Measurements from ENCODE around the gene TBC1D3I.
"Not testable (repeated sequence)": the region's sequence is repeated elsewhere in the genome, so short reads cannot be mapped to it uniquely, and the experiment has no call there.

TBC1D3I gene

DNA sequence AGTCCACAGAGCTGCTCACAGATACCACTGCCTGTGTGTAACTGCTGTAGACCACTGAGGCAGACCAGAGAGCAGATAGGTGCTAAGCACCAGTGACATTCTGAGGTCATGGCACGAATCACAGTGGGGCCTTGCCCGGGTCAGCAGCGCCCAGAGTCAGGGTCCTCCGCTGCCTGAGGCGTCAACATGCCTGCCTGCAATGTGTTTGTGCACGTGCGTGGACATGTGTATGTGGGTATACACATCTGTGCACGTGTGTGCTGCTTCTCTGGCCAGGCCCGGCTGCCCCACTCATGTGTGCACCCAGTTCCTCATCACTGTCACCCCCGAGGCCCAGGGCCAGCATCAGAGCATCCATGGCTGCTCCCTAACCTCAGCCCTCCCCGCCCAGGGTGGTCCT is at the start of gene TBC1D3I:
TBC1D3I (minus strand) TSS at position 101 of the 400 bp plus-strand sequence. CDS start 1,585 bp downstream, outside the sequence.
- DNase-seq, result not testable (repeated sequence)

DNA sequence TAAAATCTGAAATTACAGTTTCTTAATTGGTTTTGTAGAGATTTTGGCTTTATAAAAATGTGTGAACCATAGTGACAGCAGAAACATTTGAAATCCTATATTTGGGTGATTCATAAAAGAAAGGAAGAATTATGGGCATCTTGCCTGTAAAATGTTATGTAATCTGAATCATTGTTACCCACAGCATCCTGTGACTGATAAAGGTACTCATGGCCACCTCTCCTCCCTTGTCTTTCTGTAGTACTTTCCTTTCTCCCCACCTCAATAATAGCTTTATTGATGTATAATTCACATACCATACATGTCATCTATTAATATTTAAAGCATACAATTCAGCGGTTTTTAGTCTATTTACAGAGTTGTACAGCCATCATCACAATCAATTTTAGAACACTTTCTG is 30.8 kb upstream of the TBC1D3I start:
- DNase-seq, result not testable (repeated sequence)

DNA sequence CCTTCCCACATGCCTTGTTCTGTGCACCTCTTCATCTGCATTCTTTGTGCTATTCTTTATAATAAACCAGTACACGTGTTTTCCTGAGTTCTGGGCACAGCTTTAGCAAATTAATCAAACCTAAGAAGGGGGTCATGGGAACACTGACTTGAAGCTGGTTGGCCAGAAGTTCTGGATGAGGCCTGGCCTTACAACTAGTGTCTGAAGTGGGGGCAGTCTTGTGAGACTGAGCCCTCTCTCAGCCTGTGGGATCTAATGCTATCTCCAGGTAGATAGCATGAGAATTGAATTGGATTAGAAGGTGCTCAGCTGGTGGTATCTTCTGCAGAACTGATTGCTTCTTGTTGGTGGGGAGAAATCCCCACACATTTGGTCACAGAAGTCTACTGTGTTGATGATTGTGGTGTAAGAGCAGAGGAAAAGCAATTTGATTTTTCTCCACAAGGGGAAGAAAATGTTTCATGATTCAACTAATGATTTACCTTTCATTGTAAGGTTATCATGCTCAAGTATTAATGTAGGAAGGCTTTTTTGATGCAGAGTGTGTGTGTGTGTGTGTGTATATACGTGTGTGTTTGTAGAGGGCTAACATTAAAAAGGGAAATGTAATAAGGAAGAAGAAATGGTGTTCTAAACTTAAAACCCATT is 25.7 kb upstream of the TBC1D3I start:
- DNase-seq, result not testable (repeated sequence)

DNA sequence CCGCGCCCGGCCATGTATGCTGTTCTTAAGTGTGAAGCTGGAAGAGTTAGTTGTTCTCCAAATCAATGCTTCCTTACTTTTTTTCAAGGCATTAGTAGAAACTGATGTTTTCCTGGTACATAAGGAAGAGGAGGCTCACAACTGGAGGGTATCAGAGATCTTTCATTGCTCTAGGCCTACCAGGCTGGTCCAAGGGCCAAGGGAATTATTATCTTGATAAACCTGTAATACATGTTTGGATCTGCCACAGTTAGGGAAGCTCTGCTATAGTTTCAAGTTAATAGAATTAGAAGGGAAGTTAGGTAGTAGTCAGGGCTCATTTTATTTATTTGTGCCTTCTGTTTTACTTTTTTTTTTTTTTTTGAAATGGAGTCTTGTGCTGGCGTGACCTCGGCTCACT is 19.8 kb upstream of the TBC1D3I start:
- not testable (repeated sequence) for DNase-seq

DNA sequence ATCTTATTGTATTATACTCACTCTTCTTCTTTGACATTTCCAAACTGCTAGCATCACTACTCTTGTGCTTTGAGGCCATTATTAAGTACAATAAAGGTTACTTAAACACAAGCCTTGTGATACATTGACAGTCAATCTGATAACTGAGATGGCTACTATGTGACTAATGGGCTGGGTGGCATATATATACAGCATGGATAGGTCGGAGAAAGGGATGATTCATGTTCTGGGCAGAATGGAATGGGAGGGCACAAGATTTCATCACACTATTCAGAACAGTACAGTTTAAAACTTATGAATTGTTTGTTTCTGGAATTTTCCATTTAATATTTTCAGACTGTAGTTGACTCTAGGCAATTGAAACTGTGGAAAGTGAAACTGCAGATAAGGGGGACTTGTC is 18.9 kb upstream of the TBC1D3I start:
- not testable (repeated sequence) for DNase-seq

DNA sequence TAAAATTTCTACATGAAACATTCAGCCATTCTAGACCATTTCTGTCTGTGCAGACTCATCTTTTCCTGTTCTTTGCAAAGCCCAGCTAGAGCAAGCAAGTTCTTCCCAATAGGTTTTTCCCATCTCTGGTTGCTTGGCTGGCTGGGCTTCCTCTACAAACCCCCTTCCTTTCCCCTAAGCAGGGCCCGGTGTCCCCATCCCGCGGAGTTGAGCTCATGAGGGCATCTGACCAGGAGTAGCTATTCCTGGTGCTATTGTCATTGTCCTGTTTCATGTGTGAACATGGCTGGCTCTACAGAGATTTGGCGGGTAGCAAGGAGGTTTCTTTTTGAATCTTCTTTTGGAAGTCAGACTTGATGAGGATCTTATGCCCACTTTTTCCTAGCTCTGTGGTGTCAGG is 22.3 kb downstream of the TBC1D3I start:
- not testable (repeated sequence) for DNase-seq

DNA sequence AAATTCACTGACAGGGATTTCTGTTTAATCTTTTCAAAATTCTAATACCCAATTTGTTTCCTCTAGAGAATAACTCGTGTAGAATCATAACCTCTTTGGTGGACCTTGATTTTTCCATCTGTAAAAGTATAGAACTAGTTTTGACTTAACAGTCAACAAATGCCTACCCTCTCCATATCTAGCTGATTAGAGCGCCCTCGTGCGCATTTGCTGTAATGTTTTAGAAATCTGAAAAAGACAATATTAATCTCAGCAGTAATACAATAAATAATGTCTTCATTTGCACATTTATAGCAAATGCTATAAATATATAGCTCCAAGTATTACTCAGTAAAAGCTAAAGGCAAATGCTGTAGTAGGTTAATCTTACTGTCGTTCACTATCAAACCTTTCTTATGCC is 34.7 kb downstream of the TBC1D3I start:
- DNase-seq, result not testable (repeated sequence)

DNA sequence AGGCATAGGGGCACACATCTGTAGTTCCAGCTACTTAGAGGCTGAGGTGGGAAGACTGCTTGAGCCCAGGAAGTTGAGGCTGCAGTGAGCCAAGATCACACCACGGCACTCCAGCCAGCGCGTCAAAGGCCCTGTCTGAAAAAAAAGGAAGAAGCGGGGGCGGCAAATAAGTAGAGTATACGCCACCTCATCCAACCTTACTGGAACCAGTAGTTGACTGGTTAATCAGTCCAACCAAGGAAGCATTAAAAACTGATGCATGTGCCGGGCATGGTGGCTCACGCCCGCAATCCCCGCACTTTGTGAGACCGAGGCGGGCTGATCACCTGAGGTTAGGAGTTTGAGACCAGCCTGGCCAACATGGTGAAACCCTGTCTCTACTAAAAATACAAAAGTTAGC is 41.4 kb downstream of the TBC1D3I start:
- DNase-seq, result not testable (repeated sequence)

DNA sequence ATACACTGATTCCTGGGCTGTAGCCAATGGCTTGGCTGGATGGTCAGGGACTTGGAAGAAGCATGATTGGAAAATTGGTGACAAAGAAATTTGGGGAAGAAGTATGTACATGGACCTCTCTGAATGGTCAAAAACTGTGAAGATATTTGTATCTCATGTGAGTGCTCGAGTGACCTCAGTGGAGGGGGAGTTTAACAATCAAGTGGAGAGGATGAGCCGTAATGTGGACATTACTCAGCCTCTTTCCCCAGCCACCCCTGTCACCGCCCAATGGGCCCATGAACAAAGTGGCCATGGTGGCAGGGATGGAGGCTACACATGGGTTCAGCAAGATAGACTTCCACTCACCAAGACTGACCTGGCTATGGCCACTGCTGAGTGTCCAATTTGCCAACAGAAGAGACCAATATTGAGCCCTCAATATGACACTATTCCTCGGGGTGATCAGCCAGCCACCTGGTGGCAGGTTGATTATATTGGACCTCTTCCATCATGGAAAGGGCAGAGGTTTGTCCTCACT is 42.7 kb downstream of the TBC1D3I start:
- not testable (repeated sequence) for DNase-seq

DNA sequence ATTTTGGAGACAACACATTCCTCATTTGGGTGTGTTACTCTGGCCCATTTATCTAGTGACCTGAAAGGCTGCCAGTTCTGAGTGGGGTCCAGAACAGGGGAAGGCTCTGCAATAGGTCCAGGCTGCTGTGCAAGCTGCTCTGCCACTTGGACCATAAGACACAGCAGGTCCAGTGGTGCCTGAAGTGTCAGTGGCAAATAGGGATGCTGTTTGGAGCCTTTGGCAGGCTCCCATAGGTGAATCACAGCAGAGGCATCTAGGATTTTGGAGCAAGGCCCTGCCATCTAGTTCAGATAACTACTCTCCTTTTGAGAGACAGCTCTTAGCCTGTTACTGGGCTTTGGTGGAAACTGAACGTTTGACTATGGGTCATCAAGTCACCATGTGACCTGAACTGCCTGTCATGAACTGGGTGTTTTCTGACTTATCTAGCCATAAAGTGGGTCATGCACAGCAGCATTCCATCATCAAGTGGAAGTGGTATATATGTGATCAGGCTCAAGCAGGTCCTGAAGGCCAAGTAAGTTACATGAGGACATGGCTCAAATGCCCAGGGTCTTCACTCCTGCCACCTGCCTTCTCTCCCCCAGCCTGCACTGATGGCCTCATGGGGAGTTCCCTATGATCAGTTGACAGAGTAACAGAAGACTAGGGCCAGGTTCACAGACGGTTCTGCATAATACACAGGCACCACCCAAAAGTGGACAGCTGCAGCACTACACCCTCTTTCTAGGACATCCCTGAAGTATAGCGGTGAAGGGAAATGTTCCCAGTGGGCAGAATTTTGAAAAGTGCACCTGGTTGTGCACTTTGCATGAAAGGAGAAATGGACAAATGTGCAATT is 43.4 kb downstream of the TBC1D3I start:
- not testable (repeated sequence) for DNase-seq

DNA sequence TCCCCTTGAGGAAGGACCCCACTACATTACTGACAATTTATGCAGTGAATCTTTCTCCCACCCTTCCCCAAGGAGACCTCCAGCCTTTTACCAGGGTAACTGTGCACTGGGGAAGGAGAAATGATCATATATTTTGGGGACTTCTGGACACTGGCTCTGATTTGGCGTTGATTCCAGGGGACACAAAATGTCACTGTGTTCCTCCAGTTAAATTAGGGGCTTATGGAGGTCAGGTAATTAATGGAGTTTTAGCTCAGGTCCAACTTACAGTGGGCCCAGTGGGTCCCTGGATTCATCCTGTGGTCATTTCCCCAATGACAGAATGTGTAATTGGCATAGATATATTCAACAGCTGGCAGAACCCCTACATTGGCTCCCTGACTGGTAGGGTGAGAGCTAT is 44.8 kb downstream of the TBC1D3I start:
- DNase-seq, result not testable (repeated sequence)

DNA sequence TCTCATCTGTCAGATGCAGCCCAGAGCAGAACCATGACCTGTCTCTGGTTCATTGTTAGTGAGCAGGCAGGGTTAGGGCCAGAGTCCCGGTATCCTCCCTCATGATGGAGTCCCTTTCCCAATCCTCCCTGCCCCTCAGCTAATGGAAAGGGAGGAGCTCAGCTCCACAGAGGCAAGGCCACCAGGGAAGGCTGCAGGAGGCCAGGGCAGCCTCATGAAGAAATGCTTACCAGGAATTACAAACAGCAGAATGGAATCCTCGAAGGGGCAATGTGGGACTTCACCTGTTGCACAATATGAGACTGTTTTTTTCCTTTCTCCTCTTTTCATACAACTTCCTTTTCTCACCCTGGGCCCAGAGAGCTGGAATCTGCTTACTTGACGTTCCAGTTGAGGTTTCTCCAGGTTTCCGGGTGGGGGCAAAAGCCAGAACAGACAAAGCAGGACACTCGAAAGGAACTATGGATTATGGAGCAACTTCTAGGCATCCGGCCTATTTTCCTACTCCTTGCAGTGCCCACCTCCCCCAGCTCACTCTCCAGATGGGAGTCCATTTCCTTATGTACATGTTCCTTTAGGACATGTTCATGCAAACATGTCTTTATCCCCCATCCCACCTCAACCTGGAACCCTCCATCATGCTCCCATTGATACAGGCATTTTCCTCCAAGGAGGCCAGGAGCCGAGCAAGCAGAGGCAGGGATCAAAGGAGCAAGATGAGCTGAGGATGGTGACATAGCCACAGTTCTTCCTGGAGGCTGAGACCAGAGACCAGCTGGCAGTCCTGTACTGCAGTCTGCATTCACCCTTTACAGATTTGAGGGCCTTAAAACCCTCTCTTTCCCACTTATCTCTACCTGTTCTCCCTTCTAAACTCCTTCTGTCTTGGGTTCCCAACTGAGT is 48.7 kb downstream of the TBC1D3I start:
- not testable (repeated sequence) for DNase-seq

DNA sequence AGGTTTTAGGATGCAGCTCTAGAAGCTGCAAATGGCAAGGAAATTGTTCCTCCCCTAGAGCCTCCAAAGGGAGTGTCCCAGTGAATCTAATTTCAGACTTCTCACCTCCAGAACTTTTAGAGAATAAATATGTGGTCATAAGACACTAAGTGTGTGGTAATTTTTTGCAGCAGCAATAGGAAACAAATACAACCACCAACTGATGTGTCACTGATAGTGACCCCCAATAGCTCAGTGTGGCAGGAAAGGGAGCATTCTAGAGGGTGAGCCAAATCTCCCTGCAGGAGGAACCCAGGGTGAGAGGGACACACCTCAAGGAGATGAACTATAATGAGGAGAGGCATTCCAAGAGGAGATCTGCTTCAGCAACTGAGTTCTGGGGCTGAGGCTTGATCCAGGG is 49.5 kb downstream of the TBC1D3I start:
- DNase-seq, result no peak

DNA sequence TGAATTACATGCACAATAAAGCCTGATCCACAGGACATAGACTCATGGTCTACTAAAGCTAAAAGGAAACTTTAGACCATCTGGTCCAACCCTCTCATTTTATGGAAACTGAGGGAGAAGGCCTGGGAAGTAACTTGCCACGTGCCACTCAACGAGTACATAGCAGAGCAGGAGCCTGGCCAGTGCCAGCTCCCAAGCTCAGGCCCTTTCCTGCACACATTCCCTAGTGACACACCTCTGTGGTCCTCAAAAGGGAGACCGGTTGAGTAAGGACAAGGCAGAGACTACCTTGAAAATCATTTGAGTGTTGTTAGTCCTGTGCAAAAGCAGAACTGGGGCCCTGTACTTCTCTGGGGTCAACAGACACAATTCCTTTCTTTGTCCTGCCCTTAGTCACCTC is 50.7 kb downstream of the TBC1D3I start:
- DNase-seq, result no peak

DNA sequence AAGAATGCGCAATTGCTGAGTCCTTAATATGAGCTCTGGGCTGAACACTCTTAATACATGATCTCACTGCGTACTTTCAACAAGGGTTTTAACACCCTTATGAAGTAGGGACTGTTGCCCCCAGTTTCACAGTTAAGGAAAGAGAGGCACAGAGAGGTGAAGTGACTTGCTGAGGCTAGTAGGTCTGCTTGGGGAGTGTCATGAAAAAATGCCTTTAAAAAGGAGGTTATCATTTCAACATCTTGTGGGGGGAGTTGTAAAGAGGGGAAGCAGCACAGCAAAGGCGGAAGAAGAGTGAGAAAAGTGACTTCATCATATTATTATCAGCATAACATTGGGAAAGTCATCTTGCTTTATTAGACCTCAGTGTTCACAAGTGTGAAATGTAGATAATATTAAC is 51.4 kb downstream of the TBC1D3I start:
- DNase-seq, result no peak

DNA sequence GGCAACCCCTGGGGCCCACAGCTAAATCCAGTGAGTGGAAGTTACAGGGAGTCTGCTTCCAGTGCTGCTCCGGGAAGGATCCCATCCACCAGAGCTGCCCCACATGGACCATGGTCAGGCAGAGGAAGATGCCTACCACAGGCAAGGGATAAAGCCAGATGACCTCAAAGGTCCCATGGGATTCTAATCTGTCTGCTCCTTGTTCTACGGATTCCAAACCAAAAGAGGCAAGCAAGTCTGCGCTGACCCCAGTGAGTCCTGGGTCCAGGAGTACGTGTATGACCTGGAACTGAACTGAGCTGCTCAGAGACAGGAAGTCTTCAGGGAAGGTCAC is 52.1 kb downstream of the TBC1D3I start:
- DNase-seq, result no peak

DNA sequence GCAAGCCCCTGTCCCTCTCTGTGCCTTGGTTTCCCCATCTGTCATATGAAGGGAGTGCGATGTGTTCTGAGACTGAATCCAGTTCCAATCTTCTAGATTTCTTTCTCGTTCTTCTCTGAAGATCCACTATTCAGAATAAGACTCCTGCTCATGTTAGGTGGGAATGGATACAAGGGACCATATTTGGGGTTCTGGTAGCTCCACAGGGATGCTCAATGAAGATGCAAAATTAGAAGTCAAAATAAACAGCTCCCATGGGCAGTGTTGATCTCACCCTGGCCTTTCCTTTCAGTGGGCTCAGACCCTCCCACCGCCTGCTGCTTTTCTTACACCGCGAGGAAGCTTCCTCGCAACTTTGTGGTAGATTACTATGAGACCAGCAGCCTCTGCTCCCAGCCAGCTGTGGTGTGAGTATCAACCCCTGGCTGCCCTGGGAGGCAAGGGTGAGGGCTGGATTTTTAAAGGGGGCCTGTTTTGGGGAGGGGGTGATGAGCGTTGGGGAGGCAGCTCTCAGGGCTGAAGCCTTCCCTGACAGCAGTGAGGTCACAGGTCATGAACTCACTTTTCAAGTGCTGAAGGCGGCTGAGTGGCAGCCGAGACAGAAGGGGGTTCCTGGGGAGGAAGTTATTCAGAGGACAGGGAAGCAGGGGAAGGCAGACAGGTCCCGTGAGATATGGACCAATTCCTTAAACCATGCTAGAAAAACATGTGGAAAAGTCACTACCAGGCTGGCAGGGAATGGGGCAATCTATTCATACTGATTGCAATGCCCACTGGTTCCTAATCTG is 52.7 kb downstream of the TBC1D3I start:
- not testable (repeated sequence) for DNase-seq

DNA sequence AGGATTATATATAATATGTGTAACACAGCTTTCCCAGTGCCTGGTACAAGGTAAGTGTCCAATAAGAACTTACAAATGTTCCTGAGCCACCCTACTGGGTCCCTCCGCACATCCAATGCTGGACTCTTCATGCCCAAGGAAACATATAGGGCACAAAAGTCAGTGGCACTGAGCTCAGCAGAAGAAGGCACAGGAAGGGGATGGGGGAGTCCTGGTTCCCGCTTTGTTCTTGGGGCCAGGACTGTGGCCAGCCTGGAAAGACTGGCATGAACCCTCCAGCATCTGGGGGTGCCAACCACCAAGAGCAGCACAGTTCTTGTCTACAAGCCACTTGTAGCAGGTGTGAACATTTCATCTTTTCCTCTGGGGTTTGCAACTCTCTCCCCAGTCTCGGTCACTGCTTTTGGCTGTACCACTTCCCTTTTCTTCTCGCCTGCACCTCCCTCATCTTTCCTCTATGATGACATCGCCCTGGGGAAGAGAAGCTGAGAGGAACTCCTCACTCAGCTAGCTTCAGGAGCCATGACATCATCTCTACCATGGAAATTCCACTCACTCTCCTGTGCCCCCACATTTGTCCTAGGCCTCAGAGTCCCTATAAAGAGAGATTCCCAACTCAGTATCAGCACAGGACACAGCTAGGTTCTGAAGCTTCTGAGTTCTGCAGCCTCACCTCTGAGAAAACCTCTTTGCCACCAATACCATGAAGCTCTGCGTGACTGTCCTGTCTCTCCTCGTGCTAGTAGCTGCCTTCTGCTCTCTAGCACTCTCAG is 53.7 kb downstream of the TBC1D3I start, which contains the start of gene CCL4L2:
CCL4L2 (plus strand) TSS at position 625 of the 773 bp plus-strand sequence.
- not testable (repeated sequence) for DNase-seq

DNA sequence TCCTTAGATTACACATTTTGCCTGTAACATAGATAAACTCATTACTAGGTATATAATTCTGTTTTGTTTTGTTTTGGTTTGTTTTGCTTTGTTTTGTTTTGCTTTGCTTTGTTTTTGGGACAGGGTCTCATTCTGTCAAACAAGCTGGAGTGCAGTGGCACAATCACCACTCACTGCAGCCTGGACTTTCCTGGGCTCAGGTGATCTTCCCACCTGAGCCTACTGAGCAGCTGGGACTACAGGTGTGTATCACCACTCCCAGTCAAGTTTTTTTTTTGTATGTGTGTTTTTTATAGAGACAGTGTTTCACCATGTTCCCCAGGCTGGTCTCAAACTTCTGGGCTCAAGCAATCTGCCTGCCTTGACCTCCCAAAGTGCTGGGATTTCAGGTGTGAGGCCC is 54.8 kb downstream of the TBC1D3I start:
- DNase-seq, result no peak

DNA sequence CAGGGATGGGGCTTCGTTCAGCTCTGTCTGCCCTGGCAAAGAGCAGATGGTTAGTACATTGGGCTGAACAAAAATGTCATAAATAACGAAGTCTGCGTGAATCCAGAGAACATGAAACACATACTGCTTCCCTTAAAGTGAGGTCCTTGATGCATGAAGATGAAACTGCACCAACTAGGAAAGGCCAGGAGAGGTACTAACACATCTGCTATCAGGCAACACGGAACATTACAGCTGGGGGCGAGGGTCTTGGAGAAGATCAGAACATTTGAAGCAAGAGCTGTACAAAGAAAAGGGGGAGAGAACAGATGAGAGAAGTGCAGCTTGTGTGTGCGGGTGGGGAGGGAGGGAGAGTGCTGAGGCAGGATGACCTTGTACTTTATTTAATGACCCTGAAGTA is 57.0 kb downstream of the TBC1D3I start:
- not testable (repeated sequence) for DNase-seq

DNA sequence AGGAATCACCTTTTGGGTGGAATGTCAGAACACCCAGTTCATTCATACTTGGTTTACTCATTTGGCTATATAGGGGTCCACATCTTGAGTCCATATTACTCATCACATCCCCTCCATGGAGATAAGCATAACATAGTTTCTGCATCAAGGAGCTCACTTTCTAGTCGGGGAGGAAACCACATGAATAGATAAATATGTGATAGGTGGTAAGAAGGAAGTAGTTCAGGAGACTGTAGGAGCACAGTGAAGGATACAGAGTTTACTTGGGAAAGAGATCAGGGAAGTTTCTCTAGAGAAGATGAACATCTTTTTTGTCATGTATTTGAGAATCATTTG is 57.9 kb downstream of the TBC1D3I start:
- DNase-seq, result not testable (repeated sequence)

Measured in stimulated activated CD4-positive, alpha-beta T cell treated with anti-CD3 and anti-CD28 coated beads, Interleukin-1b, Interleukin-23, amount 100 ng/mL, for 48 hours (primary cell).